HepG2 (cell line): Measurements from ENCODE around the gene SYNM. TPM values are rescaled to one million over a fixed set of nuclear protein-coding genes. Genes with fewer than 3 reads are reported as not detected.

Source experiments
- ATAC-seq: fragments of 200-7000 bp; cut with Tn5 transposase; 3 replicates; pipeline ENCODE4 v1.9.1; 2020; ENCODE audit warnings: mild to moderate bottlenecking, moderate library complexity
- BruUV-seq: library from RNA; stranded (reverse); fragments of 400-500 nt; replicated peaks from 2 replicates; lab custom pipeline; 2021; lab: Mats Ljungman, UMichigan
- CTCF ChIA-PET: fragments of 300-600 bp; formaldehyde crosslinking; extraction: SDS; loops from one replicate; lab custom pipeline; 2021; ENCODE audit warnings: low total read pairs, inconsistent platforms, low intra/inter-chr PET ratio; lab: Yijun Ruan, JAX
- POLR2A ChIA-PET: fragments of 350-600 bp; sonication (Branson Sonifier 250); formaldehyde crosslinking; loops from one replicate; lab custom pipeline; 2020; ENCODE audit warnings: antibody characterized with exemption, inconsistent platforms; lab: Yijun Ruan, JAX
- DNase-seq: peaks from one replicate; pipeline ENCODE4 v3.0.0-alpha.2; 2015; ENCODE audit warnings: low spot score
- FAIRE-seq: peaks from 3 replicates; lab custom pipeline; 2011; peaks lifted over from hg19 to GRCh38; lab: Jason Lieb, UNC
- H2AFZ ChIP-seq: one replicate; pipeline ENCODE4 v1.6.1; 2011; ENCODE audit warnings: low read length, inconsistent platforms
- H3K27ac ChIP-seq: fragments of 300-600 bp; 3 replicates; pipeline ENCODE4 v1.8.0; 2011; ENCODE audit warnings: mixed run types, mild to moderate bottlenecking, mixed read lengths, low read length, inconsistent platforms; ENCODE audit not compliant: insufficient read depth; ENCODE audit errors: extremely low read length
- H3K27me3 ChIP-seq, 2 experiments: fragments of 200-600 bp in 1 of 2; 2 replicates in 1 of 2; 3 replicates in 1 of 2; pipeline versions ENCODE4 v1.6.0 to v1.8.0; 2011; ENCODE audit warnings: low read length in 2 of 2, mild to moderate bottlenecking in 2 of 2, moderate library complexity in 2 of 2, inconsistent platforms in 1 of 2; ENCODE audit not compliant: insufficient read depth in 2 of 2, control insufficient read depth in 1 of 2
- H3K36me3 ChIP-seq, 2 experiments: fragments of 200-600 bp in 1 of 2; replicated peaks in 1 of 2; 2 replicates in 1 of 2; 3 replicates in 1 of 2; pipeline versions ENCODE4 v1.5.1 to v1.8.0; 2011; ENCODE audit warnings: low read length in 2 of 2, inconsistent platforms in 1 of 2; ENCODE audit not compliant: insufficient read depth in 2 of 2, control insufficient read depth in 1 of 2
- H3K4me1 ChIP-seq: 2 replicates; pipeline ENCODE4 v1.5.1; 2012; ENCODE audit warnings: low read length, inconsistent platforms; ENCODE audit not compliant: insufficient read depth
- H3K4me2 ChIP-seq: 2 replicates; pipeline ENCODE4 v1.6.0; 2011; ENCODE audit warnings: low read depth, low read length, inconsistent platforms
- H3K4me3 ChIP-seq, 3 experiments: fragments of 200-600 bp in 1 of 3; sonication (generic), shearing (Covaris generic) in 1 of 3; replicated peaks in 1 of 3; 2 replicates each; pipeline ENCODE4 v1.5.1; 2011 to 2016; ENCODE audit warnings: low read length in 3 of 3, inconsistent platforms in 2 of 3, low read depth in 2 of 3, mild to moderate bottlenecking in 2 of 3, control low read depth in 1 of 3, mixed read lengths in 1 of 3; ENCODE audit not compliant: insufficient read depth in 1 of 3
- H3K79me2 ChIP-seq: one replicate; pipeline ENCODE4 v1.6.1; 2011; ENCODE audit warnings: low read length, inconsistent platforms; ENCODE audit not compliant: insufficient read depth
- H3K9ac ChIP-seq: 2 replicates; pipeline ENCODE4 v1.6.0; 2011; ENCODE audit warnings: mild to moderate bottlenecking, low read depth, low read length, inconsistent platforms; ENCODE audit not compliant: insufficient read depth
- H3K9me3 ChIP-seq: 2 replicates; pipeline ENCODE4 v1.5.1; 2012; ENCODE audit warnings: mild to moderate bottlenecking, low read length
- H4K20me1 ChIP-seq: 2 replicates; pipeline ENCODE4 v1.6.0; 2011; ENCODE audit warnings: inconsistent platforms, mild to moderate bottlenecking, low read length, moderate library complexity; ENCODE audit not compliant: insufficient read depth
- DPF2 ChIP-seq: sonication (generic); formaldehyde crosslinking; IDR thresholded peaks from 2 replicates; pipeline ENCODE4 v1.4.0; 2020; ENCODE audit warnings: mild to moderate bottlenecking, low read depth, missing genetic modification reagents, borderline replicate concordance
- ETV6 ChIP-seq: sonication (generic); formaldehyde crosslinking; conservative IDR thresholded peaks from 2 replicates; pipeline ENCODE4 v1.4.0; 2020; ENCODE audit warnings: missing genetic modification reagents
- GLI4 ChIP-seq: sonication (generic); formaldehyde crosslinking; IDR thresholded peaks from 2 replicates; pipeline ENCODE4 v1.5.1; 2020; ENCODE audit warnings: missing genetic modification reagents, mild to moderate bottlenecking, moderate library complexity, borderline replicate concordance
- NCOA1 ChIP-seq: sonication (generic); formaldehyde crosslinking; IDR thresholded peaks from 2 replicates; pipeline ENCODE4 v1.9.0; 2021; ENCODE audit warnings: missing genetic modification reagents
- RARG ChIP-seq: sonication (generic); formaldehyde crosslinking; IDR thresholded peaks from 2 replicates; pipeline ENCODE4 v1.4.0; 2020; ENCODE audit warnings: low read depth, mild to moderate bottlenecking, missing genetic modification reagents
- SOX13 ChIP-seq, 3 experiments: fragments of 450-650 bp in 1 of 3; sonication (generic) in 1 of 3; formaldehyde crosslinking in 1 of 3; IDR thresholded peaks in 2 of 3; conservative IDR thresholded peaks in 1 of 3; 2 replicates each; pipeline versions ENCODE4 v1.5.0 to v1.6.1; 2016 to 2020; ENCODE audit warnings: antibody characterized with exemption in 1 of 3, mild to moderate bottlenecking in 1 of 3, missing compliant biosample characterization in 1 of 3, missing genetic modification reagents in 1 of 3, moderate library complexity in 1 of 3
- TBL1XR1 ChIP-seq: fragments of 150-350 bp; IDR thresholded peaks from 2 replicates; pipeline ENCODE4 v1.6.1; 2014; ENCODE audit warnings: borderline replicate concordance, low read length; ENCODE audit not compliant: partially characterized antibody
- ZBTB20 ChIP-seq: sonication (generic); formaldehyde crosslinking; IDR thresholded peaks from 2 replicates; pipeline ENCODE4 v1.8.1; 2023; ENCODE audit warnings: missing genetic modification reagents, low read depth, mild to moderate bottlenecking, borderline replicate concordance
- ZFP82 ChIP-seq: sonication (generic); formaldehyde crosslinking; IDR thresholded peaks from 2 replicates; pipeline ENCODE4 v1.5.1; 2020; ENCODE audit warnings: mild to moderate bottlenecking, missing genetic modification reagents, borderline replicate concordance
- ZFP90 ChIP-seq: sonication (generic); formaldehyde crosslinking; IDR thresholded peaks from 2 replicates; pipeline ENCODE4 v1.8.0; 2022; ENCODE audit warnings: missing genetic modification reagents, mild to moderate bottlenecking, inconsistent platforms, borderline replicate concordance
- ZNF274 ChIP-seq: sonication (generic); formaldehyde crosslinking; IDR thresholded peaks from 2 replicates; pipeline ENCODE4 v1.5.1; 2020; ENCODE audit warnings: mild to moderate bottlenecking, missing genetic modification reagents
- ZNF546 ChIP-seq: sonication (generic); formaldehyde crosslinking; conservative IDR thresholded peaks from 2 replicates; pipeline ENCODE4 v1.8.1; 2023; ENCODE audit warnings: mild to moderate bottlenecking, missing genetic modification reagents
- ZNF589 ChIP-seq: sonication (generic); formaldehyde crosslinking; conservative IDR thresholded peaks from 2 replicates; pipeline ENCODE4 v1.8.0; 2022; ENCODE audit warnings: mild to moderate bottlenecking, moderate library complexity, missing genetic modification reagents
- ZNF780A ChIP-seq: sonication (generic); formaldehyde crosslinking; IDR thresholded peaks from 2 replicates; pipeline ENCODE4 v1.8.0; 2022; ENCODE audit warnings: mild to moderate bottlenecking, missing genetic modification reagents, moderate library complexity
- ZNF891 ChIP-seq: sonication (generic); formaldehyde crosslinking; IDR thresholded peaks from 2 replicates; pipeline ENCODE4 v1.5.0; 2020; ENCODE audit warnings: mild to moderate bottlenecking, missing genetic modification reagents
- ZSCAN22 ChIP-seq: sonication (generic); formaldehyde crosslinking; IDR thresholded peaks from 2 replicates; pipeline ENCODE4 v1.4.0; 2020; ENCODE audit warnings: mild to moderate bottlenecking, missing genetic modification reagents
- WGBS: methylation state at CpG from one replicate; pipeline ENCODE4 v1.1.6; 2017; ENCODE audit warnings: low lambda C conversion rate; 5-methylcytosine and 5-hydroxymethylcytosine counted together
- in situ Hi-C: cut with HindIII; loops from 2 replicates; pipeline ENCODE4 v1.10.0; 2017; ENCODE audit warnings: low pct_unique_long_range_greater_than_20kb; ENCODE audit not compliant: extremely low pct_ligation_motif_present
- intact Hi-C: fragments of 100-400 bp; cut with micrococcal nuclease; formaldehyde crosslinking; loops from one replicate; pipeline ENCODE4 v1.10.0; 2022; ENCODE audit not compliant: unreplicated experiment
- polyA plus RNA-seq, 8 experiments: library from polyadenylated mRNA; depleted of rRNA in 3 of 8; stranded (reverse) in 7 of 8; unstranded in 1 of 8; fragments of >200 nt; fragmentation: Illumina TruSeq in 4 of 8; extraction: Trizol in 4 of 8; gene quantifications; 2 replicates each; pipeline versions ENCODE4 v1.2.1 to v1.2.3, GENCODE V29; 2011 to 2016; ENCODE audit warnings: low read depth in 4 of 8, missing spikeins in 1 of 8, mixed read lengths in 1 of 8; ENCODE audit not compliant: insufficient read depth in 1 of 8
- total RNA-seq, 5 experiments: library from RNA; depleted of rRNA; stranded (reverse); fragments of >200 nt; fragmentation: Illumina TruSeq; extraction: Trizol; gene quantifications; 2 replicates each; pipeline ENCODE4 v1.2.3, GENCODE V29; 2016; ENCODE audit warnings: low read depth in 1 of 5
- TF ChIP-seq, protein P1 (sequence below): sonication (generic); formaldehyde crosslinking; conservative IDR thresholded peaks from 2 replicates; pipeline ENCODE4 v1.8.0; 2022; ENCODE audit warnings: mild to moderate bottlenecking, moderate library complexity, missing genetic modification reagents
- TF ChIP-seq, protein P2 (sequence below): IDR thresholded peaks from 2 replicates; pipeline ENCODE4 v1.6.1; 2016; ENCODE audit warnings: missing biosample characterization, missing genetic modification reagents, low read depth

Gene SYNM
- total and polyA plus RNA-seq, 2 of the 13 experiments (the other 11 are each of a cell fraction or from before 2014, with no cell fraction given) = 1.1 to 3.7 TPM

DNA sequence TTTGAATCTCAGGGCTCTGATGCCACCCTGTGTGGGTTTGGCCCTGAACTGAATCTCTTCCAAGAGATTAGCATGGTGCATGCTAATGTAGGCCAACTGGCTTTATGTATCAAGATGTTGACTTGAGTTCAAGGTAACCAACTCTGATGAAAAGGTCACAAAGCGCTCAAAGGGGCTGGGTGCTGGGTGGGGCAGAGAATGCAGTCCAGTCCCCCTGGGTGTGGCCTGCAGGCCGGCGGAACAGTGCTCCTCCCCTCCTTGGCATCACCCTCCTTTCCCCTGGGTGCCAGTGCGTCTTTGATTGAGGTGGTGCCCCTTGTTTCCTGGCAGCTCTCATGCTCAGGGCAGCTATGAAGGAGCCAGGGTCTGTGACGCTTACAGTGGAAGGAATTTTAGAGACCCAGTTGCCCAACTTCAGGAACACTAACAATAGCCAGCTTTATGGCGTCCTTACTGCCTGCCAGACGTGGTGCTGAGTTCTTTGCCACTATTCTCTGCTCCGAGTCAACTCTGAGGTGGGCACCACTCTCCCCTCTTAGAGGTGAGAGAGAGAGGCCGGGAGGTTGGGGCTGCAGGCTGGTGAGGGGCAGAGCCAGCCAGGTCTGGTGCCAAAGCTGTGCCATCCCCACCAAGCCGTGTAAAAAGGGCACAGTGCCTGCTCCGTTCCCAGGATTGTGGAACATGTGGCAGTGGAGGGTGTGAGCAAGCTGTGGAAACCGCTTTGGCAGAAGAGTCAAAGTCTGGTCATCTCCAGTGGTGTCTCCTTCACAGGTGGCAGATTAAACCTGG is 9.8 kb downstream of the SYNM start:
- peaks cover 22% of the 10 kb centered on the region for H3K4me1 ChIP-seq
- no peak for DNase-seq
- no peak for ATAC-seq
- no peak overlapping the region for H2AFZ ChIP-seq
- WGBS = 81% methylated on average over 8 of the region's 12 CpGs
- H3K27ac ChIP-seq = peak overlapping the region; percentile 49
- no peaks in the 10 kb centered on the region for H3K9me3 ChIP-seq
- no peaks in the 10 kb centered on the region for H3K79me2 ChIP-seq
- no peaks in the 10 kb centered on the region for H3K27me3 ChIP-seq
- H3K9ac ChIP-seq = no peak overlapping the region
- no peak overlapping the region for H3K4me2 ChIP-seq
- no peak overlapping the region for H3K4me3 ChIP-seq
- H3K36me3 ChIP-seq = no peaks in the 10 kb centered on the region; a peak in 1 of 5 replicates
- no peak for FAIRE-seq
- intact Hi-C loops (no loop called here), in situ Hi-C loops (no loop called here)
- no TSS peak for BruUV-seq
- ChIA-PET POLR2A (interaction anchor here (1.8 kb wide), 1 partner anchor 9 kb away, joined by 5 read pairs; the partner anchor contains the start of gene SYNM), CTCF (no interaction called here)
- no peaks in the 10 kb centered on the region for H4K20me1 ChIP-seq
- no peak for TF ChIP-seq ZNF546 (CRISPR knock-in tag)
- TF ChIP-seq ZNF891 (CRISPR knock-in tag) = no peak
- no peak for TF ChIP-seq NCOA1 (CRISPR knock-in tag)
- TF ChIP-seq ZBTB20 (CRISPR knock-in tag) = no peak
- TF ChIP-seq TBL1XR1 = no peak
- TF ChIP-seq ZNF274 (CRISPR knock-in tag) = no peak
- TF ChIP-seq, protein P1, sequence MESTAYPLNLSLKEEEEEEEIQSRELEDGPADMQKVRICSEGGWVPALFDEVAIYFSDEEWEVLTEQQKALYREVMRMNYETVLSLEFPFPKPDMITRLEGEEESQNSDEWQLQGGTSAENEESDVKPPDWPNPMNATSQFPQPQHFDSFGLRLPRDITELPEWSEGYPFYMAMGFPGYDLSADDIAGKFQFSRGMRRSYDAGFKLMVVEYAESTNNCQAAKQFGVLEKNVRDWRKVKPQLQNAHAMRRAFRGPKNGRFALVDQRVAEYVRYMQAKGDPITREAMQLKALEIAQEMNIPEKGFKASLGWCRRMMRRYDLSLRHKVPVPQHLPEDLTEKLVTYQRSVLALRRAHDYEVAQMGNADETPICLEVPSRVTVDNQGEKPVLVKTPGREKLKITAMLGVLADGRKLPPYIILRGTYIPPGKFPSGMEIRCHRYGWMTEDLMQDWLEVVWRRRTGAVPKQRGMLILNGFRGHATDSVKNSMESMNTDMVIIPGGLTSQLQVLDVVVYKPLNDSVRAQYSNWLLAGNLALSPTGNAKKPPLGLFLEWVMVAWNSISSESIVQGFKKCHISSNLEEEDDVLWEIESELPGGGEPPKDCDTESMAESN (CRISPR knock-in tag) = no peak
- TF ChIP-seq ETV6 (CRISPR knock-in tag) = no peak
- TF ChIP-seq GLI4 (CRISPR knock-in tag) = no peak
- TF ChIP-seq ZFP90 (CRISPR knock-in tag) = no peak
- no peak for TF ChIP-seq SOX13 (IDR thresholded peaks at IDR 0.05)
- no peak for TF ChIP-seq SOX13 (CRISPR knock-in tag; conservative IDR thresholded peaks at IDR 0.05 in 1 of 2, IDR thresholded peaks at IDR 0.05 in 1 of 2)
- TF ChIP-seq, protein P2, sequence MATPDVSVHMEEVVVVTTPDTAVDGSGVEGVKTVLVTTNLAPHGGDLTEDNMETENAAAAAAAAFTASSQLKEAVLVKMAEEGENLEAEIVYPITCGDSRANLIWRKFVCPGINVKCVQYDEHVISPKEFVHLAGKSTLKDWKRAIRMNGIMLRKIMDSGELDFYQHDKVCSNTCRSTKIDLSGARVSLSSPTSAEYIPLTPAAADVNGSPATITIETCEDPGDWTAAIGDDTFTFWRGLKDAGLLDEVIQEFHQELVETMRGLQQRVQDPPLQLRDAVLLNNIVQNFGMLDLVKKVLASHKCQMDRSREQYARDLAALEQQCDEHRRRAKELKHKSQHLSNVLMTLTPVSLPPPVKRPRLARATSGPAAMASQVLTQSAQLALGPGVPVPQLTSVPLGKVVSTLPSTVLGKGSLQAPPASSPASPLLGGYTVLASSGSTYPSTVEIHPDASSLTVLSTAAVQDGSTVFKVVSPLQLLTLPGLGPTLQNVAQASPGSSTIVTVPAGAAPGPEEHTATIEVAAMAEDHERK (CRISPR knock-in tag) = no peak
- TF ChIP-seq ZNF780A (CRISPR knock-in tag) = no peak
- TF ChIP-seq ZNF589 = no peak
- TF ChIP-seq ZSCAN22 (CRISPR knock-in tag) = no peak
- no peak for TF ChIP-seq DPF2 (CRISPR knock-in tag)
- no peak for TF ChIP-seq ZFP82 (CRISPR knock-in tag)
- no peak for TF ChIP-seq RARG (CRISPR knock-in tag)
